ENCODE measurements around the gene KCNIP4. TPM values are rescaled to one million over a fixed set of nuclear protein-coding genes. Genes with fewer than 3 reads are reported as not detected.

The KCNIP4 gene
- total and polyA plus RNA-seq, 10 of the 15 experiments (the other 5 are each of a cell fraction or from before 2014, with no cell fraction given) = 0.03 to 0.23 (median 0.13) TPM; not detected in 7

DNA sequence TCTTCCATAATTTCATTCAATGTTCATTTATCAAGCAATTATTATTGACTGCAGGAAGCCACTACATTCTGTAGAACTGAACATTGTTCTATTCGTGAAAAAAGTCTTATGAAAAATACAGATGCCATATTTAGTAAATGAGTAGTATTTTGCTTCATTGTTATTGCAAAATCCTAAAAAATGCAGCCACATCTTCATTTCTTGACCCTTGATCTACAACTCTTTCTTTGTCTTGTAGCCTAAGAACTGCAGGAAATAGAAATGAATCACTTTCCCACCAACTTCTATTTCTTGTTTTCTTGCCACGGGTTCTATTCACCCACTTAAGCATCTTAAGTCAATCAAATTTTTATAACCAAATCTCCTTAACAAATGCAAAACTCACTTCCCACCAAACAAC, 63.3 kb downstream of the KCNIP4 start:
- ChIA-PET RAD21 (ENCODE audit: unreplicated experiment) (no interaction called here), CTCF (no interaction called here), POLR2A (no interaction called here), SMC1A (ENCODE audit: uncharacterized antibody, unreplicated experiment) (no interaction called here)
- TF ChIP-seq EGR1 (IDR thresholded peaks at IDR 0.05; ENCODE audit: borderline replicate concordance in 1 of 2, low read depth in 2 of 2, low read length in 2 of 2) (no peak), ZNF384 (IDR thresholded peaks at IDR 0.05; ENCODE audit: borderline replicate concordance, low read depth, low read length) (no peak), MLLT1 (IDR thresholded peaks at IDR 0.05) (no peak), CUX1 (IDR thresholded peaks at IDR 0.05; ENCODE audit: insufficient replicate concordance, low read depth, low read length) (no peak), MYC (IDR thresholded peaks at IDR 0.05; ENCODE audit: insufficient read depth, insufficient read length, insufficient replicate concordance, low read length, severe bottlenecking) (no peak), PAX8 (IDR thresholded peaks at IDR 0.05) (no peak), STAT3 (IDR thresholded peaks at IDR 0.05; ENCODE audit: low read depth, low read length) (no peak), JUNB (IDR thresholded peaks at IDR 0.05) (no peak), SIX5 (IDR thresholded peaks at IDR 0.05; ENCODE audit: low read depth, low read length, severe bottlenecking) (no peak), RAD51 (IDR thresholded peaks at IDR 0.05) (no peak), FOXM1 (IDR thresholded peaks at IDR 0.05; ENCODE audit: low read depth, low read length) (no peak), CREB1 (IDR thresholded peaks at IDR 0.05; ENCODE audit: low read depth) (no peak), POLR2AphosphoS5 (IDR thresholded peaks at IDR 0.05; ENCODE audit: low read length) (no peak)
- TF ChIP-seq, protein P1, sequence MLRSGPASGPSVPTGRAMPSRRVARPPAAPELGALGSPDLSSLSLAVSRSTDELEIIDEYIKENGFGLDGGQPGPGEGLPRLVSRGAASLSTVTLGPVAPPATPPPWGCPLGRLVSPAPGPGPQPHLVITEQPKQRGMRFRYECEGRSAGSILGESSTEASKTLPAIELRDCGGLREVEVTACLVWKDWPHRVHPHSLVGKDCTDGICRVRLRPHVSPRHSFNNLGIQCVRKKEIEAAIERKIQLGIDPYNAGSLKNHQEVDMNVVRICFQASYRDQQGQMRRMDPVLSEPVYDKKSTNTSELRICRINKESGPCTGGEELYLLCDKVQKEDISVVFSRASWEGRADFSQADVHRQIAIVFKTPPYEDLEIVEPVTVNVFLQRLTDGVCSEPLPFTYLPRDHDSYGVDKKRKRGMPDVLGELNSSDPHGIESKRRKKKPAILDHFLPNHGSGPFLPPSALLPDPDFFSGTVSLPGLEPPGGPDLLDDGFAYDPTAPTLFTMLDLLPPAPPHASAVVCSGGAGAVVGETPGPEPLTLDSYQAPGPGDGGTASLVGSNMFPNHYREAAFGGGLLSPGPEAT (IDR thresholded peaks at IDR 0.05; ENCODE audit: low read depth) = no peak
- ATAC-seq (no peak), FAIRE-seq (no peak), DNase-seq (ENCODE audit: low read depth, low spot score) (no peak)
- no peaks in the 10 kb centered on the region for H3K36me3 ChIP-seq (ENCODE audit: control insufficient read depth in 2 of 2, insufficient read depth in 2 of 2, low read length in 1 of 2)
- no peak overlapping the region for H3K4me2 ChIP-seq (ENCODE audit: control insufficient read depth, insufficient read depth)
- 5% methylated on average over 2 of the region's 2 CpGs for WGBS (ENCODE audit: insufficient coverage, insufficient replicate concordance, low lambda C conversion rate, missing lambda C conversion rate)
- in situ Hi-C loops (cut with MboI) (no loop called here), intact Hi-C loops (cut with micrococcal nuclease; ENCODE audit: unreplicated experiment) (no loop called here)
- no peak overlapping the region for H2AFZ ChIP-seq (ENCODE audit: control insufficient read depth, low read depth, low read length)
- no peak overlapping the region for H3K4me3 ChIP-seq
- no peaks in the 10 kb centered on the region for H3K27me3 ChIP-seq (replicated peaks in 1 of 2; ENCODE audit: control insufficient read depth in 2 of 2, insufficient read depth in 2 of 2, low read length in 1 of 2)
- no peak overlapping the region for H3K27ac ChIP-seq (ENCODE audit: control insufficient read depth, insufficient read depth)
- BruUV-seq (replicated peaks) = no TSS peak
- H3K79me2 ChIP-seq (ENCODE audit: control insufficient read depth, insufficient read depth, low read length) = no peaks in the 10 kb centered on the region
- H4K20me1 ChIP-seq (ENCODE audit: control insufficient read depth, insufficient read depth) = no peaks in the 10 kb centered on the region
- no peaks in the 10 kb centered on the region for H3K4me1 ChIP-seq (ENCODE audit: control insufficient read depth, insufficient read depth, low read length)
- no peak overlapping the region for H3K9ac ChIP-seq (ENCODE audit: control insufficient read depth, insufficient read depth, low read length)
- H3K9me3 ChIP-seq (replicated peaks; ENCODE audit: control insufficient read depth, insufficient read depth, low read length) = no peaks in the 10 kb centered on the region

Data from GM12878 (cell line).